HL-60 (cell line): ENCODE measurements around the gene PKN2.

ENCODE experiments used
- DNase-seq, 2 experiments: peaks; one replicate each; pipeline ENCODE4 v3.0.0-alpha.2; 2010 to 2020; ENCODE audit warnings: low read depth in 1 of 2, low spot score in 1 of 2
- H3K27ac ChIP-seq: fragments of 250-450 bp; sonication (Bioruptor Pico); replicated peaks from 2 replicates; pipeline ENCODE4 v1.5.1; 2020; ENCODE audit warnings: mild to moderate bottlenecking, moderate library complexity
- H3K27me3 ChIP-seq: fragments of 250-450 bp; sonication (Bioruptor Pico); 2 replicates; pipeline ENCODE4 v1.5.1; 2021; ENCODE audit warnings: mild to moderate bottlenecking, moderate library complexity; ENCODE audit not compliant: insufficient read depth, poor library complexity, severe bottlenecking
- H3K4me3 ChIP-seq: replicated peaks from 2 replicates; pipeline ENCODE4 v1.5.1; 2011; ENCODE audit warnings: mild to moderate bottlenecking, control low read depth, low read length; ENCODE audit not compliant: insufficient read depth
- CTCF ChIP-seq: IDR thresholded peaks from one replicate; pipeline ENCODE4 v1.5.1; 2011; ENCODE audit warnings: low read length, control low read depth, inconsistent platforms; ENCODE audit not compliant: insufficient read depth
- GABPA ChIP-seq: IDR thresholded peaks from 2 replicates; pipeline ENCODE4 v1.6.1; 2012; ENCODE audit warnings: low read depth
- POLR2AphosphoS5 ChIP-seq: IDR thresholded peaks from 2 replicates; pipeline ENCODE4 v1.6.1; 2012; ENCODE audit warnings: low read depth
- SPI1 ChIP-seq: IDR thresholded peaks from 2 replicates; pipeline ENCODE4 v1.6.1; 2012; ENCODE audit warnings: low read depth, mild to moderate bottlenecking, borderline replicate concordance
- TF ChIP-seq, protein P1 (sequence below): IDR thresholded peaks from 2 replicates; pipeline ENCODE4 v1.6.1; 2012; ENCODE audit warnings: low read depth; ENCODE audit not compliant: insufficient replicate concordance

PKN2 gene

DNA sequence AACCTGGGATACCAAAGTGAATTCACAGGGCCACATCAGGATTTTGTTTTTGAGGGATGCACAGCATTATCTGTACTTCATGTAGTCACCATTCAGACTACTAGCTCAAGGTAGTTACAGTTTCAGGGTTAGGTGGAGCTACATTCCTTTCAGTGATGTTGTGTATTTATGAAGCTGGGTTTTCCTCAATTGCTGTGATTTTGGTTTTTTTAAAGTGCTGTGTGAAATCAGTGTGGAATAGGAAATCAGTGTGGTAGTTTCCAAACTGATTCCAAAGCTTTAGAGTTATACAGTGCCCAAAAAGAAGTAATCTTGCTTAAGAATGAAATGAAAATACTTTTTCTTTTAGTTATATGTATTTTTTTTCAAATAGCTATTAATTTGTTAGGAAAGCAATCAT, 95.8 kb downstream of the PKN2 start:
- no peak overlapping the region for H3K27ac ChIP-seq
- TF ChIP-seq SPI1 = no peak
- TF ChIP-seq, protein P1, sequence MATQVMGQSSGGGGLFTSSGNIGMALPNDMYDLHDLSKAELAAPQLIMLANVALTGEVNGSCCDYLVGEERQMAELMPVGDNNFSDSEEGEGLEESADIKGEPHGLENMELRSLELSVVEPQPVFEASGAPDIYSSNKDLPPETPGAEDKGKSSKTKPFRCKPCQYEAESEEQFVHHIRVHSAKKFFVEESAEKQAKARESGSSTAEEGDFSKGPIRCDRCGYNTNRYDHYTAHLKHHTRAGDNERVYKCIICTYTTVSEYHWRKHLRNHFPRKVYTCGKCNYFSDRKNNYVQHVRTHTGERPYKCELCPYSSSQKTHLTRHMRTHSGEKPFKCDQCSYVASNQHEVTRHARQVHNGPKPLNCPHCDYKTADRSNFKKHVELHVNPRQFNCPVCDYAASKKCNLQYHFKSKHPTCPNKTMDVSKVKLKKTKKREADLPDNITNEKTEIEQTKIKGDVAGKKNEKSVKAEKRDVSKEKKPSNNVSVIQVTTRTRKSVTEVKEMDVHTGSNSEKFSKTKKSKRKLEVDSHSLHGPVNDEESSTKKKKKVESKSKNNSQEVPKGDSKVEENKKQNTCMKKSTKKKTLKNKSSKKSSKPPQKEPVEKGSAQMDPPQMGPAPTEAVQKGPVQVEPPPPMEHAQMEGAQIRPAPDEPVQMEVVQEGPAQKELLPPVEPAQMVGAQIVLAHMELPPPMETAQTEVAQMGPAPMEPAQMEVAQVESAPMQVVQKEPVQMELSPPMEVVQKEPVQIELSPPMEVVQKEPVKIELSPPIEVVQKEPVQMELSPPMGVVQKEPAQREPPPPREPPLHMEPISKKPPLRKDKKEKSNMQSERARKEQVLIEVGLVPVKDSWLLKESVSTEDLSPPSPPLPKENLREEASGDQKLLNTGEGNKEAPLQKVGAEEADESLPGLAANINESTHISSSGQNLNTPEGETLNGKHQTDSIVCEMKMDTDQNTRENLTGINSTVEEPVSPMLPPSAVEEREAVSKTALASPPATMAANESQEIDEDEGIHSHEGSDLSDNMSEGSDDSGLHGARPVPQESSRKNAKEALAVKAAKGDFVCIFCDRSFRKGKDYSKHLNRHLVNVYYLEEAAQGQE = no peak
- no peak for TF ChIP-seq POLR2AphosphoS5
- TF ChIP-seq GABPA = no peak
- TF ChIP-seq CTCF = no peak
- H3K4me3 ChIP-seq = no peak overlapping the region
- no peak for DNase-seq
- H3K27me3 ChIP-seq = no peaks in the 10 kb centered on the region

GRCh38 chr1:88780485-88780884, 96.4 kb downstream of the PKN2 start:
- H3K4me3 ChIP-seq = no peak overlapping the region
- DNase-seq = no peak
- H3K27me3 ChIP-seq = no peaks in the 10 kb centered on the region
- H3K27ac ChIP-seq = no peak overlapping the region
- TF ChIP-seq, protein P1 = no peak
- TF ChIP-seq CTCF (no peak), GABPA (no peak), SPI1 (no peak), POLR2AphosphoS5 (no peak)

- no peak for DNase-seq
- Histone ChIP-seq H3K4me3 (no peak overlapping the region), H3K27ac (no peak overlapping the region), H3K27me3 (no peaks in the 10 kb centered on the region)
- TF ChIP-seq POLR2AphosphoS5 (no peak), CTCF (no peak), GABPA (no peak), SPI1 (no peak)
- TF ChIP-seq, protein P1 = no peak
These were observed 99.1 kb downstream of the PKN2 start for GRCh38 chr1:88783145-88783544.
